Measurements from ENCODE around the gene MADCAM1.
"Not testable (repeated sequence)": the region's sequence is repeated elsewhere in the genome, so short reads cannot be mapped to it uniquely, and the experiment has no call there.

MADCAM1 gene

GRCh38 chr19:496112-496665 is at the start of gene MADCAM1:
TSS of gene MADCAM1 (plus strand) at chr19:496486. CDS start at chr19:496500, 14 bp downstream.
- Mint-ChIP-seq H3K4me3 (peak within 1 kb of the TSS; percentile 30), H3K4me1 (peaks cover 8% of the 10 kb centered on the region), H3K9me3 (no peaks in the 10 kb centered on the region), H3K27ac (no peak within 1 kb of the TSS), H3K27me3 (peaks cover 7% of the 10 kb centered on the region), H3K36me3 (no peaks in the 10 kb centered on the region)

GRCh38 chr19:447064-447426 is 49.2 kb upstream of the MADCAM1 start:
- Mint-ChIP-seq H3K27me3 (no peaks in the 10 kb centered on the region), H3K27ac (no peak overlapping the region), H3K4me3 (no peak overlapping the region), H3K4me1 (no peaks in the 10 kb centered on the region), H3K9me3 (no peaks in the 10 kb centered on the region), H3K36me3 (no peaks in the 10 kb centered on the region)

GRCh38 chr19:447816-448560 is 48.3 kb upstream of the MADCAM1 start:
- Mint-ChIP-seq H3K4me1 (no peaks in the 10 kb centered on the region), H3K27ac (no peak overlapping the region), H3K27me3 (no peaks in the 10 kb centered on the region), H3K9me3 (no peaks in the 10 kb centered on the region), H3K4me3 (no peak overlapping the region), H3K36me3 (no peaks in the 10 kb centered on the region)

- Mint-ChIP-seq H3K27me3 (no peaks in the 10 kb centered on the region), H3K36me3 (no peaks in the 10 kb centered on the region), H3K9me3 (no peaks in the 10 kb centered on the region), H3K4me1 (no peaks in the 10 kb centered on the region), H3K27ac (no peak overlapping the region), H3K4me3 (no peak overlapping the region)
Observed at GRCh38 chr19:449916-450315, 46.4 kb upstream of the MADCAM1 start.

GRCh38 chr19:450912-451481 is 45.3 kb upstream of the MADCAM1 start:
- not testable (repeated sequence) for H3K9me3 Mint-ChIP-seq, H3K27me3 Mint-ChIP-seq, H3K4me1 Mint-ChIP-seq, H3K4me3 Mint-ChIP-seq, H3K27ac Mint-ChIP-seq, H3K36me3 Mint-ChIP-seq

- no peak overlapping the region for H3K27ac Mint-ChIP-seq
- no peak overlapping the region for H3K4me3 Mint-ChIP-seq
- no peaks in the 10 kb centered on the region for H3K36me3 Mint-ChIP-seq
- H3K4me1 Mint-ChIP-seq = no peaks in the 10 kb centered on the region
- H3K9me3 Mint-ChIP-seq = no peaks in the 10 kb centered on the region
- no peaks in the 10 kb centered on the region for H3K27me3 Mint-ChIP-seq
Observed at GRCh38 chr19:452829-453228, 43.5 kb upstream of the MADCAM1 start.

- Mint-ChIP-seq H3K4me3 (no peak overlapping the region), H3K27ac (no peak overlapping the region), H3K9me3 (no peaks in the 10 kb centered on the region), H3K27me3 (no peaks in the 10 kb centered on the region), H3K4me1 (no peaks in the 10 kb centered on the region), H3K36me3 (no peaks in the 10 kb centered on the region)
Observed at GRCh38 chr19:453606-454005, 42.7 kb upstream of the MADCAM1 start.

GRCh38 chr19:455031-455705 is 41.1 kb upstream of the MADCAM1 start:
- H3K9me3 Mint-ChIP-seq = no peaks in the 10 kb centered on the region
- H3K4me1 Mint-ChIP-seq = peaks cover 5% of the 10 kb centered on the region
- H3K36me3 Mint-ChIP-seq = no peaks in the 10 kb centered on the region
- no peak overlapping the region for H3K27ac Mint-ChIP-seq
- H3K27me3 Mint-ChIP-seq = peaks cover 5% of the 10 kb centered on the region
- H3K4me3 Mint-ChIP-seq = no peak overlapping the region

GRCh38 chr19:455851-456546 is 40.3 kb upstream of the MADCAM1 start:
- H3K4me1 Mint-ChIP-seq = peaks cover 5% of the 10 kb centered on the region
- no peaks in the 10 kb centered on the region for H3K36me3 Mint-ChIP-seq
- H3K27ac Mint-ChIP-seq = no peak overlapping the region
- no peaks in the 10 kb centered on the region for H3K9me3 Mint-ChIP-seq
- peaks cover 5% of the 10 kb centered on the region for H3K27me3 Mint-ChIP-seq
- H3K4me3 Mint-ChIP-seq = no peak overlapping the region

GRCh38 chr19:456547-457110 is 39.7 kb upstream of the MADCAM1 start:
- Mint-ChIP-seq H3K4me1 (peaks cover 5% of the 10 kb centered on the region), H3K9me3 (no peaks in the 10 kb centered on the region), H3K4me3 (no peak overlapping the region), H3K36me3 (no peaks in the 10 kb centered on the region), H3K27ac (no peak overlapping the region), H3K27me3 (peaks cover 7% of the 10 kb centered on the region)

GRCh38 chr19:457636-458035 is 38.6 kb upstream of the MADCAM1 start:
- peaks cover 5% of the 10 kb centered on the region for H3K4me1 Mint-ChIP-seq
- H3K27me3 Mint-ChIP-seq = peaks cover 11% of the 10 kb centered on the region
- no peak overlapping the region for H3K4me3 Mint-ChIP-seq
- H3K36me3 Mint-ChIP-seq = no peaks in the 10 kb centered on the region
- no peaks in the 10 kb centered on the region for H3K9me3 Mint-ChIP-seq
- H3K27ac Mint-ChIP-seq = no peak overlapping the region

GRCh38 chr19:458091-459042 is 37.9 kb upstream of the MADCAM1 start:
- Mint-ChIP-seq H3K27me3 (peaks cover 14% of the 10 kb centered on the region), H3K9me3 (no peaks in the 10 kb centered on the region), H3K27ac (no peak overlapping the region), H3K4me1 (peaks cover 5% of the 10 kb centered on the region), H3K36me3 (no peaks in the 10 kb centered on the region), H3K4me3 (no peak overlapping the region)

- H3K27me3 Mint-ChIP-seq = peaks cover 14% of the 10 kb centered on the region
- peak overlapping the region; percentile 78 for H3K4me3 Mint-ChIP-seq
- no peak overlapping the region for H3K27ac Mint-ChIP-seq
- peaks cover 5% of the 10 kb centered on the region for H3K4me1 Mint-ChIP-seq
- no peaks in the 10 kb centered on the region for H3K9me3 Mint-ChIP-seq
- no peaks in the 10 kb centered on the region for H3K36me3 Mint-ChIP-seq
Observed at GRCh38 chr19:459724-460511, 36.4 kb upstream of the MADCAM1 start.

All from activated naive CD4-positive, alpha-beta T cell treated with anti-CD3 and anti-CD28 coated beads, Interleukin-2, amount 50 U/mL, for 24 hours (primary cell).